Measurements from ENCODE around the gene TESK1.
"Not testable (repeated sequence)": the region's sequence is repeated elsewhere in the genome, so short reads cannot be mapped to it uniquely, and the experiment has no call there.

The TESK1 gene

DNA sequence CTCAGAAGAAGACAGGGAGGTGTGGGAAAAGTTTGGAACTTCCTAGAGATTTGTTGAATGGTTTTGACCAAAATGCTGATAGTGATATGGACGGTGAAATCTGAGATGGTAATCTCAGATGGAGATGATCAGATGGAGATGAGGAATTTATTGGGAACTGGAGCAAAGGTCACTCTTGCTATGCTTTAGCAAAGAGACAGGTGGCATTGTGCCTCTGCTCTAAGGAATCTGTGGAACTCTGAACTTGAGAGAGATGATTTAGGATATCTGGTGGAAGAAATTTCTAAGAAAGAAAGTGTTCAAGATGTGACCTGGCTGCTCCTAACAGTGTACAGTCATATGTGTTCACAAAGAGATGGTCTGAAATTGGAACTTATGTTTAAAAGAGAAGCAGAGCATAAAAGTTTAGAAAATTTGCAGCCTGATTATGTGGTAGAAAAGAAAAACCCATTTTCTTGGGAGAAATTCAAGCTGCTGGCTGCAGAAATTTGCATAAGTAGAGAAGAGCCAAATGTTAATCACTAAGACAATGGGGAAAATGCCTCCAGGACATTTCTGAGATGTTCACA lies 25.3 kb upstream of the TESK1 start:
- not testable (repeated sequence) for DNase-seq

- not testable (repeated sequence) for DNase-seq
These were observed 21.5 kb upstream of the TESK1 start for GRCh38 chr9:35583521-35583920.

- not testable (repeated sequence) for DNase-seq
These were observed 20.4 kb upstream of the TESK1 start for GRCh38 chr9:35584681-35585080.

GRCh38 chr9:35588506-35588905 lies 16.6 kb upstream of the TESK1 start:
- DNase-seq: not testable (repeated sequence)

GRCh38 chr9:35593581-35593980 lies 11.5 kb upstream of the TESK1 start:
- DNase-seq: no peak

GRCh38 chr9:35594471-35594870 lies 10.6 kb upstream of the TESK1 start:
- DNase-seq: no peak

GRCh38 chr9:35596907-35597306 lies 8.2 kb upstream of the TESK1 start:
- DNase-seq: not testable (repeated sequence)

GRCh38 chr9:35598866-35599590 lies 6.0 kb upstream of the TESK1 start:
- DNase-seq: no peak

- no peak for DNase-seq
These were observed 5.1 kb upstream of the TESK1 start for GRCh38 chr9:35599763-35600604.

DNA sequence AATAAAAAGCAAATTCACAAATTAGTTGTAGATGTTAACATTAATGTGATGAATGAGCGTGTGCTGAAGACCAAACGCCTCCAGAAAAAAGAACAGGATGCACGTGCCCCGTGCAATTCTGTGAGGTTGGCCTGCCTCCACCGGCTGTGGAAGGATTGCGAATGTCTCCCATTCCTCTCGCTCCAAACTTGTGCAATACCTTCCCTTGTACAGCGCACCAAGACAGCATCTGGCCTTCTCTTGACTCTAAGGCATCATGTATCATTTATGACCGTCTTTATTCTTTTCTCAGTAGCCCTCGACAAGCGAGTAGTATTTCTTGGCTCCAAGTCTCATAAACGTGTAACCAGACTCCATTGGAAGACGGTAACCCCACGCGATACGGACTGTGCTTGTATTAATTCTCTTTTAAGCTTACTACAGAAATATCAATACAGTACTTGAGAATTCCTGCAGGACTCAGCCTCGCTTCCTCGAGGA lies 1.5 kb upstream of the TESK1 start:
- peak; percentile 25 for DNase-seq

DNA sequence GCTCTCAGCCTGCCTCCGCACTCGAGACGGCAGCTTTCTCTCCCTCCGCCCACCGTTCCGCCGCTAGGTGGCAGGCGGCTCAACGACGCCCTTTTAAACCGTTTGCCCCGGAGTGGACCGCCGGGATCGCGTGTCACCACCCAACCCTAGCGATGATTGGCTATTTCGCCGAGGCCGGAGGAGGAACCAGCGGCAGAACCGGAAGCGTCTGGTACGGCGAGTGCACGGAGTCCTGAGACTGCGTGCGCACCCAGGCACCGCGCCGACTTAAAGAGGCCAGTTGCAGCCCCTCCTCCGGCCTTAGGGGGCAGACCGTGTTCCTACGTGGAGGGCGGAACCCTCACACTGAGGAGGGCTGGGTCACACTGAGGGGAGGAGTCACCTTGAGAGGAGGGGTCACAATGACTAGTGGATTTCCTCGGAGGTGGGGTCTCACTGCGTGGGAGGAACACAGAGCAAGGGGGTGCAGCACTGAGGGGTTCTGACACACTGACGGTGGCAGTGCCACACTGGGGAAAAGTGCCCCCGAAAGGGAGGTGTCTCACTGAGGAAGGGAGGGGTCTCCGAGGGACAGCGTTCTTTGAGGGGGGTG lies 980 bp upstream of the TESK1 start:
- DNase-seq: peak; percentile 92

GRCh38 chr9:35605351-35606137 lies 482 bp downstream of the TESK1 start:
- DNase-seq: no peak

DNA sequence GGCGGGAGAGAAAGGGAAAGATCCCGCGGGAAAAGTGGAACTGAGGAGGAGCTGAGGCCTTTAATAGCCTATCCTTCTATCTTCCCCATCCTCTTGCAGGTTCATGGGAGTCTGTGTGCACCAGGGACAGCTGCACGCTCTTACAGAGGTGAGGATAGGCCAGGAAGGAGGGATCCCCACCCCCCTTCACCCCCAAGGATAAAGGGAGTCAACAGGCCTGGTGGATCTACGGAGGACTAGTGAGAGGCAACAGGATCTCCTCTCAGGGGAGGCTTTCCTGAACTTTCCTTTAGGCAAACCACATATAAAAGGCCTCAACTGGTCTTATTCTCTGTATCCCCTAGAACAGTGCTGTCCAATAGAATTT lies 1.1 kb downstream of the TESK1 start:
- no peak for DNase-seq

DNA sequence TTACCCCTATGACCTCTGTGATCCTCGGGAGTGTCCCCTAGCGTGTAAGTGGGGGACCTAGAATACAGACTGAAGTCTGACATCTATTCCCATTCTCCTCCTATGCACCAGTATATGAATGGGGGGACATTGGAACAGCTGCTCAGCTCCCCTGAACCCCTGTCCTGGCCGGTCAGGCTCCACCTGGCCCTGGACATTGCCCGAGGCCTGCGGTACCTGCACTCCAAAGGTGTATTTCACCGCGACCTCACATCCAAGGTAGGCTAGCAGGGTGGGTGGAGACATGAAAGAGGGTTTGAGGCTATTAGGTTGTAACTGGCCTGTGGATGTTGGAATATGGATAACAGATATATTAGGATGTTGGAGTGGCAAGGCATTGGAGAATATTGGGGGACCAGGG lies 1.7 kb downstream of the TESK1 start:
- no peak for DNase-seq

DNA sequence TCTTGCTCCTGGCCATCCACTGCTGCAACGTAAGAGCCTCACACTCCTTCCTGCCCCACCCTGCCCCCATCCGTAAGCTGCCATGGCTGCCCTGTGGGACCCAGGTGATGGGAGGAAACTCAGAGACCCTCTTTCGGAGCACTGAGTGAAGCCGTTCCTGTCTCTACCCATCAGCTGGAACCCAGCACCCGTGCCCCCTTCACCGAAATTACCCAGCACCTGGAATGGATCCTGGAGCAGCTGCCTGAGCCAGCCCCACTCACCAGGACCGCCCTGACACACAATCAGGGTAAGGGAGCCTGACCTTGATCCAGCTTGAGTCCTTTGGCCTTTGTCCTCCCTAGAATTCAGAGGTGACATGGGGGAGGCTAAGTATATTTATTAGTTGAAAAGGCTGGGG lies 3.2 kb downstream of the TESK1 start:
- no peak for DNase-seq

DNA sequence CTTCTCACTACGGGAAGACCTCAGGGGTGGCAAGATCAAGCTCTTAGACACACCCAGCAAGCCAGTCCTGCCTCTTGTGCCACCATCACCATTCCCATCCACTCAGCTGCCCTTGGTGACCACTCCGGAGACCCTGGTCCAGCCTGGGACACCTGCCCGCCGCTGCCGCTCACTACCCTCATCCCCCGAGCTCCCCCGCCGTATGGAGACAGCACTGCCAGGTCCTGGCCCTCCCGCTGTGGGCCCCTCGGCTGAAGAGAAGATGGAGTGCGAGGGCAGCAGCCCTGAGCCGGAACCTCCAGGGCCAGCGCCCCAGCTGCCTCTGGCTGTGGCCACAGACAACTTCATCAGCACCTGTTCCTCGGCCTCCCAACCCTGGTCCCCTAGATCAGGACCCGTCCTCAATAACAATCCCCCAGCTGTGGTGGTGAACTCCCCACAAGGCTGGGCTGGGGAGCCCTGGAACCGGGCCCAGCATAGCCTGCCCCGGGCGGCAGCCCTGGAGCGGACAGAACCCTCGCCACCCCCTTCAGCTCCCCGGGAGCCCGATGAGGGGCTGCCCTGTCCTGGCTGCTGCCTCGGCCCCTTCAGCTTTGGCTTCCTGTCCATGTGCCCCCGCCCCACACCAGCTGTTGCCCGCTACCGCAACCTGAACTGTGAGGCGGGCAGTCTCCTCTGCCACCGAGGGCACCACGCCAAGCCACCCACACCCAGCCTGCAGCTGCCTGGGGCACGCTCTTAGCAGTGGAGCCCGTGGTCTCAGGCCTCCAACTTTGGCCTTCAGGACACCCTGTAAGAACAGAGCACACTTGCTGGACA lies 4.1 kb downstream of the TESK1 start:
- DNase-seq: no peak

GRCh38 chr9:35609820-35610163 lies 4.7 kb downstream of the TESK1 start:
- no peak for DNase-seq

- no peak for DNase-seq
These were observed 6.3 kb downstream of the TESK1 start for GRCh38 chr9:35611230-35611797.

GRCh38 chr9:35612066-35612465 lies 7.0 kb downstream of the TESK1 start:
- not testable (repeated sequence) for DNase-seq

GRCh38 chr9:35612843-35613242 lies 7.8 kb downstream of the TESK1 start:
- no peak for DNase-seq

DNA sequence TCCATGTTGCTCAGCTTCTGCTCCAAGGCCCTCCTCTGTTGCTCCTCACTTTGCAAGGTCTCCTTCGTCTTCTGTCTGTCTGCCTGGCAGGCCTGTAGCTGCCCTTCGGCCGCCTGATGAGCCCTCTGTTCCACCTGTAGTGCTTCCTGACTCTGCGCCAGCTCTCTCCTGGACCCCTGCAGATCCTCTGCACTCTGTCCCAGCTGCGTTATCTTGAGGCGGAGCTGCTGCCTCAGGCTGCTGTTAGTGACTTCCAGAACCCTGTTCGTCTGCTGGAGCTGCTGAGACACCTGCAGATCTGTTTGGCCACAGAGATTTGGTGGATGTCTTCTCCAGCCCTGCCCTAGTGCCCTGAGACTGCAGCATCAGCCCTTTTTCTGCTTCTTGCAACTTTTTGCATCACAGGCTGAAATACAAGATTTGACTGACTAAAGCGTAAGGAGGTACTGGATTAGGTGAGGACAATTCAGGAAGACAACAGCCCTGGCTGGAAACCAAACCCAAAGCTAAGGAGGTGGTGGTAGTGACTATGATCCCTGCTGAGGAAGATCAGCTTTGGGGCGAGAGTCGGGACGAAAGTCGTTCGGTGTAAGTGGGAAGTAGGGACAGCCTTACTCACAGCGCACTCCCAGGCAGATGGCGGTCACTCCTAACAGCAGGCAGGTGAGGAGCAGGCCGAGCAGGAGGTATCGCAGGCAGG lies 11.1 kb downstream of the TESK1 start:
- no peak for DNase-seq
